ENCODE data around the gene TMEFF2. TPM values are rescaled to one million over a fixed set of nuclear protein-coding genes. Genes with fewer than 3 reads are reported as not detected.

TMEFF2 gene
- total RNA-seq, 2 experiments from 2014 or later = not detected

DNA sequence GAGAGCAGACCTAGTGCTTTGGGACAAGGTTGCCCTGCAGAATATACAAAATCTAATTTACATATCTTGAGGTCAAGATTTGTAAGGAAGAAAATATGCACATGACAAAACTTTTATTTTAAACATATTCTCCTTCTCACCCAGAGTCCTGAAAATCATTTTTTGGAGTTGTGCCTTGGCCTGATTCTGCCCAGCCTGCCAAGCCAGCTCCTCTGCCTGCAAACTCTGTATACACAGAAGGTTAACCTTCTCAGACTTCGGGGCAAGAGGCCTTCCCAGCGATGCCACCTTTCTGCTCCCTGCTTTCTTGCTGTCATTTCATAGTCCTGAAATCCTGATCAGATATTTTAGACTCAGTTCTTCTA, 252.0 kb downstream of the TMEFF2 start:
- DNase-seq = no peak
- CTCF ChIA-PET = no interaction called here
- intact Hi-C loops (cut with micrococcal nuclease) = no loop called here
- no peak overlapping the region for H3K27ac Mint-ChIP-seq
- H3K27me3 Mint-ChIP-seq (ENCODE audit: low read depth) = peaks cover 7% of the 10 kb centered on the region
- H3K36me3 Mint-ChIP-seq (ENCODE audit: low read depth) = no peaks in the 10 kb centered on the region
- H3K4me1 Mint-ChIP-seq (ENCODE audit: low read depth) = no peaks in the 10 kb centered on the region
- no peaks in the 10 kb centered on the region for H3K9me3 Mint-ChIP-seq
- no peak overlapping the region for H3K4me3 Mint-ChIP-seq

DNA sequence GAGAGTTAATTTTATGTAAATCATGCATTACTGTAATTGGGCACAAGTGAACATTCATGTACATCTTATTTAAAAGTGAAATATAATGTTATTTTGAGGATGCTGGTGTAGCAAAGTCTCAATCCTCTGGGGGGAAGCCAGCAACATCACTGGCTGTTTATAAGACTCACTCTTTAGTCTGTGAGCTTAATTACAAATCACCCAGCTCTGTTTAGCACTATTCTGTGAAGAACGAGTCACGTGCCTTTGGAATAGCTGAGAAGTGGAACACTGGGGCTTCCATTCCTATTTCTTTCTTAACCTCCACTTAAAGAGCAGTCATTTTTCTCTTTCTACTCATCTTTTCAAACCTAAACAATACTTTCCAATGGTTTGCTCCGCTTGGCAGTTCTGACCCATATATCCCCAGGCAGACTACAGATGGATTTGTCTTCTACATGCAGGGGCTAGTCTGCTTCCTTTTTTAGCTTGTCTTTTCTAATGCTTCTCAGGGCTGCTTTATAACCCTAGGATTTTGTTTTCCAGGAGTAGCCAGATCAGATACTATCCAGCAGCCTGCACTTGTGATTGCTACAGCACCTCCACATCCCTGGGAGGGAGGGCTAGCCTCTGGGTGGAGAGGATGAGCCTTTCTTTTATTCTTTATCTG, 252.5 kb downstream of the TMEFF2 start:
- H3K4me3 Mint-ChIP-seq = no peak overlapping the region
- no peaks in the 10 kb centered on the region for H3K9me3 Mint-ChIP-seq
- intact Hi-C loops (cut with micrococcal nuclease) = no loop called here
- H3K27me3 Mint-ChIP-seq (ENCODE audit: low read depth) = peaks cover 7% of the 10 kb centered on the region
- no peak overlapping the region for H3K27ac Mint-ChIP-seq
- H3K4me1 Mint-ChIP-seq (ENCODE audit: low read depth) = no peaks in the 10 kb centered on the region
- H3K36me3 Mint-ChIP-seq (ENCODE audit: low read depth) = no peaks in the 10 kb centered on the region
- DNase-seq = no peak
- CTCF ChIA-PET = interaction anchor here (0.6 kb wide), 1 partner anchor 1761 kb away, joined by 3 read pairs; no protein-coding TSS in a partner anchor

DNA sequence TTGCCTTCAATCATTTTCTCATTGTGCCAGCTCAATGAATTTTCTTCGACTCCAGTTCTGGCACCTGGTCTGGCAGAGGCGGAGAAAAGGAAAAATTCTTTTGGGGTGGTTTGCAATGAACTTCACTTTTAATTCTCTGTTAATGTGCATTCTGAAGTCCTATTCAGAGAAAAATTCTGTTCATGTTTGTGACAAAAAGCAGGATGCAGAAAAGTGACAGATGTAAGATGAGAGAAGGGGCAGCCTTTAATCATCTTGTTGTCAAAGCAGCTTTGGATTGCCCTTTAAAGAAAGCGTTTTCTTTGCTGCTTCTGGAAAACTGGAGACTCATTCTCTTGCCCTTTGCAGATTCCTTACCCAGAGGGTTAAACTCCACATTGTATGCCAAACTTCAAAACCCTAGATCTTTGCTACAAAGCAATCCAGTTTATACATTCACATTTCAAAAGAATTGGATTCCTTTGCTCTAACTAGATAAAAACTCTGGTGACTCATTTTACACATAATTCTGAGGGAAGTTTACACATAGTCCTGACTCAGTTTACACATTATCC, 253.3 kb downstream of the TMEFF2 start:
- H3K36me3 Mint-ChIP-seq (ENCODE audit: low read depth) = no peaks in the 10 kb centered on the region
- no peaks in the 10 kb centered on the region for H3K4me1 Mint-ChIP-seq (ENCODE audit: low read depth)
- no peak overlapping the region for H3K4me3 Mint-ChIP-seq
- H3K27ac Mint-ChIP-seq = no peak overlapping the region
- CTCF ChIA-PET = no interaction called here
- DNase-seq = no peak
- peaks cover 7% of the 10 kb centered on the region for H3K27me3 Mint-ChIP-seq (ENCODE audit: low read depth)
- no peaks in the 10 kb centered on the region for H3K9me3 Mint-ChIP-seq
- intact Hi-C loops (cut with micrococcal nuclease) = no loop called here

DNA sequence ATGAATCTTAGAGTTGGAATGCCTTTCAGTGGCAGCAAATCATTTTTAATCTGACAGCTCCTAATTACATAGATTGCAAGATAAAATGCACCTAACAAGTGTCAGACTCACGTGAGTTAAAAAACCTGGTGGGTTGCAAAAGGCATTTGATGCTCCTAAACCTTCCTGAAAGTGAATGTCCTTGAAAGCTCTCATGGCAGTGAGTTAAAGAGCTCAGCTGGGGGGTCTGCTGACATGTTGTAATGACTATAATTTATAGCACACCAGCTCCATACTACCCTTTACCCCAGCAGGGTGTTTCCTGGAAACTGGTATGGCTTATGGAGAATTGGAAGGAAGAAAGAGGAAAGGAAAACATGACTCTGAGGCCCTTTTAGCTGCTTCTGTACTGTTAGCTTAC, 256.0 kb downstream of the TMEFF2 start:
- H3K27me3 Mint-ChIP-seq (ENCODE audit: low read depth) = peaks cover 11% of the 10 kb centered on the region
- H3K36me3 Mint-ChIP-seq (ENCODE audit: low read depth) = no peaks in the 10 kb centered on the region
- H3K4me1 Mint-ChIP-seq (ENCODE audit: low read depth) = no peaks in the 10 kb centered on the region
- CTCF ChIA-PET = no interaction called here
- intact Hi-C loops (cut with micrococcal nuclease) = no loop called here
- no peak for DNase-seq
- H3K4me3 Mint-ChIP-seq = no peak overlapping the region
- H3K9me3 Mint-ChIP-seq = no peaks in the 10 kb centered on the region
- no peak overlapping the region for H3K27ac Mint-ChIP-seq

GRCh38 chr2:191936882-191937405, 257.8 kb downstream of the TMEFF2 start:
- intact Hi-C loops (cut with micrococcal nuclease) = no loop called here
- no peak for DNase-seq
- CTCF ChIA-PET = no interaction called here
- Mint-ChIP-seq H3K36me3 (ENCODE audit: low read depth) (no peaks in the 10 kb centered on the region), H3K4me3 (no peak overlapping the region), H3K4me1 (ENCODE audit: low read depth) (peaks cover 3% of the 10 kb centered on the region), H3K27ac (no peak overlapping the region), H3K9me3 (no peaks in the 10 kb centered on the region), H3K27me3 (ENCODE audit: low read depth) (peaks cover 13% of the 10 kb centered on the region)

DNA sequence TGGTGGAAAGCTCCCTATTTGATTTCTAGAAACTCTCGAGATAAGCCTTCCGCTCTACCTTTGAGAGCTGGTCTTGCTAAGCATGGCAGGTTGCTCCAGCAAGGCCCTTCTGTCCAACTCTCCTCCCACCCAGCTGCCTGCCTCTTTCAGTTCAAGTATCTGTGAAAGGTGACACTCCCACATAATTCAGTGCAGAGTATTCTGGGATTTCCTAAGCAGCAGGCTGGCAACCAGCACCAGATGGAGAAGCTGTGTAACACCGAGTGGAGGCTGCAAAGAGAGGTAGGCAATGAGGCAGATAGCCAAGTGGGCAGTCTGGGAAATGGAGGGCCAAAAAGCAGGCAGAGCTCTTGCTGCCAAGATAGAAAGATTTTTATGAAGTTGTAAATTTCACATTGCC, 259.5 kb downstream of the TMEFF2 start:
- peaks cover 3% of the 10 kb centered on the region for H3K4me1 Mint-ChIP-seq (ENCODE audit: low read depth)
- no peak for DNase-seq
- no peaks in the 10 kb centered on the region for H3K36me3 Mint-ChIP-seq (ENCODE audit: low read depth)
- no peak overlapping the region for H3K4me3 Mint-ChIP-seq
- peaks cover 16% of the 10 kb centered on the region for H3K27me3 Mint-ChIP-seq (ENCODE audit: low read depth)
- H3K9me3 Mint-ChIP-seq = no peaks in the 10 kb centered on the region
- CTCF ChIA-PET = no interaction called here
- intact Hi-C loops (cut with micrococcal nuclease) = no loop called here
- no peak overlapping the region for H3K27ac Mint-ChIP-seq

- Mint-ChIP-seq H3K9me3 (no peaks in the 10 kb centered on the region), H3K36me3 (ENCODE audit: low read depth) (no peaks in the 10 kb centered on the region), H3K4me1 (ENCODE audit: low read depth) (peaks cover 3% of the 10 kb centered on the region), H3K4me3 (no peak overlapping the region), H3K27me3 (ENCODE audit: low read depth) (peaks cover 13% of the 10 kb centered on the region), H3K27ac (no peak overlapping the region)
- CTCF ChIA-PET = interaction anchor here (1.0 to 1.6 kb wide), 2 partner anchors 12 to 366 kb away, joined by 3 to 4 read pairs; no protein-coding TSS in a partner anchor
- peak; percentile 64 for DNase-seq
- intact Hi-C loops (cut with micrococcal nuclease) = no loop called here
Measured at GRCh38 chr2:191933307-191934105, 261.2 kb downstream of the TMEFF2 start.

GRCh38 chr2:191932286-191932685, 262.4 kb downstream of the TMEFF2 start:
- DNase-seq = no peak
- H3K4me1 Mint-ChIP-seq (ENCODE audit: low read depth) = peaks cover 3% of the 10 kb centered on the region
- H3K9me3 Mint-ChIP-seq = no peaks in the 10 kb centered on the region
- no peak overlapping the region for H3K27ac Mint-ChIP-seq
- H3K36me3 Mint-ChIP-seq (ENCODE audit: low read depth) = no peaks in the 10 kb centered on the region
- CTCF ChIA-PET = interaction anchor here (1.0 to 1.6 kb wide), 2 partner anchors 11 to 365 kb away, joined by 3 to 4 read pairs; no protein-coding TSS in a partner anchor
- peaks cover 13% of the 10 kb centered on the region for H3K27me3 Mint-ChIP-seq (ENCODE audit: low read depth)
- H3K4me3 Mint-ChIP-seq = no peak overlapping the region
- intact Hi-C loops (cut with micrococcal nuclease) = no loop called here

- Mint-ChIP-seq H3K27ac (no peak overlapping the region), H3K4me1 (ENCODE audit: low read depth) (peaks cover 3% of the 10 kb centered on the region), H3K27me3 (ENCODE audit: low read depth) (peaks cover 13% of the 10 kb centered on the region), H3K9me3 (no peaks in the 10 kb centered on the region), H3K36me3 (ENCODE audit: low read depth) (no peaks in the 10 kb centered on the region), H3K4me3 (no peak overlapping the region)
- DNase-seq = no peak
- intact Hi-C loops (cut with micrococcal nuclease) = no loop called here
- CTCF ChIA-PET = interaction anchor here (1.5 kb wide), 1 partner anchor 231 kb away, joined by 6 read pairs; no protein-coding TSS in a partner anchor
Measured at GRCh38 chr2:191931329-191931728, 263.4 kb downstream of the TMEFF2 start.

GRCh38 chr2:191930205-191930604, 264.5 kb downstream of the TMEFF2 start:
- H3K27ac Mint-ChIP-seq = no peak overlapping the region
- CTCF ChIA-PET = interaction anchor here (1.5 kb wide), 1 partner anchor 232 kb away, joined by 6 read pairs; no protein-coding TSS in a partner anchor
- no peaks in the 10 kb centered on the region for H3K9me3 Mint-ChIP-seq
- no peaks in the 10 kb centered on the region for H3K36me3 Mint-ChIP-seq (ENCODE audit: low read depth)
- peaks cover 13% of the 10 kb centered on the region for H3K27me3 Mint-ChIP-seq (ENCODE audit: low read depth)
- no peak overlapping the region for H3K4me3 Mint-ChIP-seq
- DNase-seq = no peak
- H3K4me1 Mint-ChIP-seq (ENCODE audit: low read depth) = peaks cover 3% of the 10 kb centered on the region
- intact Hi-C loops (cut with micrococcal nuclease) = no loop called here

GRCh38 chr2:191929288-191929687, 265.4 kb downstream of the TMEFF2 start:
- CTCF ChIA-PET = no interaction called here
- no peaks in the 10 kb centered on the region for H3K36me3 Mint-ChIP-seq (ENCODE audit: low read depth)
- H3K4me3 Mint-ChIP-seq = no peak overlapping the region
- no peaks in the 10 kb centered on the region for H3K9me3 Mint-ChIP-seq
- no peak overlapping the region for H3K27ac Mint-ChIP-seq
- H3K4me1 Mint-ChIP-seq (ENCODE audit: low read depth) = peaks cover 3% of the 10 kb centered on the region
- intact Hi-C loops (cut with micrococcal nuclease) = no loop called here
- DNase-seq = no peak
- H3K27me3 Mint-ChIP-seq (ENCODE audit: low read depth) = peaks cover 9% of the 10 kb centered on the region

- no peak overlapping the region for H3K4me3 Mint-ChIP-seq
- H3K4me1 Mint-ChIP-seq (ENCODE audit: low read depth) = no peaks in the 10 kb centered on the region
- H3K27ac Mint-ChIP-seq = no peak overlapping the region
- CTCF ChIA-PET = no interaction called here
- DNase-seq = no peak
- H3K9me3 Mint-ChIP-seq = no peaks in the 10 kb centered on the region
- intact Hi-C loops (cut with micrococcal nuclease) = no loop called here
- no peaks in the 10 kb centered on the region for H3K36me3 Mint-ChIP-seq (ENCODE audit: low read depth)
- peaks cover 7% of the 10 kb centered on the region for H3K27me3 Mint-ChIP-seq (ENCODE audit: low read depth)
Measured at GRCh38 chr2:191927991-191928390, 266.7 kb downstream of the TMEFF2 start.

Measured in activated naive CD4-positive, alpha-beta T cell treated with anti-CD3 and anti-CD28 coated beads for 36 hours (primary cell).